ENCODE results near the gene EMP1. TPM values are rescaled to one million over a fixed set of nuclear protein-coding genes. Genes with fewer than 3 reads are reported as not detected.

The EMP1 gene
- total RNA-seq, 1 donor from 2014 or later, result 286 TPM

GRCh38 chr12:13238204-13238603 lies 41.7 kb downstream of the EMP1 start:
- DNase-seq (no peak), ATAC-seq (no peak)
- no peak for TF ChIP-seq CTCF (IDR thresholded peaks at IDR 0.05)
- intact Hi-C loops (cut with DNase I), result loop anchor here (10.0 kb wide), 1 partner anchor 243 kb away; no protein-coding TSS in a partner anchor
- Histone ChIP-seq H3K27me3 (no peaks in the 10 kb centered on the region), H3K4me3 (no peak overlapping the region), H3K9me3 (no peaks in the 10 kb centered on the region), H3K4me1 (no peaks in the 10 kb centered on the region), H3K36me3 (no peaks in the 10 kb centered on the region), H3K27ac (no peak overlapping the region)

GRCh38 chr12:13241833-13242488 lies 45.4 kb downstream of the EMP1 start:
- intact Hi-C loops (cut with DNase I), result no loop called here
- Histone ChIP-seq H3K27ac (no peak overlapping the region), H3K27me3 (no peaks in the 10 kb centered on the region), H3K9me3 (no peaks in the 10 kb centered on the region), H3K4me1 (no peaks in the 10 kb centered on the region), H3K4me3 (no peak overlapping the region), H3K36me3 (no peaks in the 10 kb centered on the region)
- no peak for DNase-seq
- TF ChIP-seq CTCF (IDR thresholded peaks at IDR 0.05), result no peak
- no peak for ATAC-seq

- Histone ChIP-seq H3K27me3 (no peaks in the 10 kb centered on the region), H3K36me3 (no peaks in the 10 kb centered on the region), H3K4me1 (no peaks in the 10 kb centered on the region), H3K27ac (no peak overlapping the region), H3K9me3 (no peaks in the 10 kb centered on the region), H3K4me3 (no peak overlapping the region)
- TF ChIP-seq CTCF (IDR thresholded peaks at IDR 0.05), result no peak
- ATAC-seq, result no peak
- intact Hi-C loops (cut with DNase I), result no loop called here
- DNase-seq, result no peak
These were observed 46.4 kb downstream of the EMP1 start for GRCh38 chr12:13242936-13243335.

GRCh38 chr12:13243516-13244070 lies 47.1 kb downstream of the EMP1 start:
- intact Hi-C loops (cut with DNase I), result no loop called here
- H3K36me3 ChIP-seq, result no peaks in the 10 kb centered on the region
- no peak overlapping the region for H3K4me3 ChIP-seq
- ATAC-seq, result no peak
- no peaks in the 10 kb centered on the region for H3K27me3 ChIP-seq
- no peaks in the 10 kb centered on the region for H3K9me3 ChIP-seq
- H3K4me1 ChIP-seq, result no peaks in the 10 kb centered on the region
- no peak overlapping the region for H3K27ac ChIP-seq
- no peak for TF ChIP-seq CTCF (IDR thresholded peaks at IDR 0.05)
- no peak for DNase-seq

- Histone ChIP-seq H3K27ac (no peak overlapping the region), H3K9me3 (no peaks in the 10 kb centered on the region), H3K4me1 (no peaks in the 10 kb centered on the region), H3K27me3 (no peaks in the 10 kb centered on the region), H3K36me3 (no peaks in the 10 kb centered on the region), H3K4me3 (no peak overlapping the region)
- ATAC-seq (no peak), DNase-seq (no peak)
- no peak for TF ChIP-seq CTCF (IDR thresholded peaks at IDR 0.05)
- intact Hi-C loops (cut with DNase I), result no loop called here
These were observed 51.1 kb downstream of the EMP1 start for GRCh38 chr12:13247596-13247995.

Measured in upper lobe of right lung (tissue), 1 donor.